GM10847 (cell line): Measurements from ENCODE around the gene SF3B4.
A peak's percentile ranks its signal among the peaks of the same experiment; 100 is the strongest.

Experiments used
- POLR2A ChIP-seq: IDR thresholded peaks from 2 replicates; pipeline ENCODE4 v1.6.1; 2011; ENCODE audit not compliant: insufficient read length; ENCODE audit errors: extremely low read depth

SF3B4 gene

GRCh38 chr1:149885339-149886120 is 42.1 kb downstream of the SF3B4 start:
- TF ChIP-seq POLR2A: peak; percentile 85

GRCh38 chr1:149884433-149885338 is 42.9 kb downstream of the SF3B4 start:
- TF ChIP-seq POLR2A: no peak

DNA sequence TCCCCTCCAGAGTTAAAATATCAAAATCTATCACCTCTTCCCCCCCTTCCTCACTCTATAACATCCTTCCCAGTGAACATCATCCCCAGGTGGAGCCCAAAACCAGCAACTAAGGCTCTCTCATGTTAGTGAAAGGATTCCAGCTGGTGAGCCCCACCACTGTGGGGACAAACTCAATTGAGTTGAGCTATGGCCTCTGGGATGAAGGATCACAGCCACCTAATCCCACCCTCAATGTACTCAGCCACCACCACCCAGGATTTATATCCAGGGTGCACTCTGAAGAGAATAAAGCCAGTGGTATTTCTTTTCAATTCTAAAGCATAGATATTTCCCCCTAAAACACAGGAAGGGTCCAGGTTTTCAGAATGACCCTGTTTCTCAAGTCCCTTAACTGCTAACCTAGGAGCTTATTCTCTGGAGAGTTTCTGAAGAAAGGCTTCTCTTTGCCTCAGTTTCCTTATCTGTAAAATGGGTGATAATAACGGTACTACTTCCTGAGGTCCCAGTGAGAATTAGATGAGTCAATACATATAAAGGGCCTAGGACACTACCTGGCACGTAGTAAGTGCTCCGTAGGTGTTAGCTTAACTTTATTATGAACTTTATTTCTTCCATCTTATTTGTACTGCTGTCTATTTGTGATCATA is 43.9 kb downstream of the SF3B4 start:
- no peak for TF ChIP-seq POLR2A

DNA sequence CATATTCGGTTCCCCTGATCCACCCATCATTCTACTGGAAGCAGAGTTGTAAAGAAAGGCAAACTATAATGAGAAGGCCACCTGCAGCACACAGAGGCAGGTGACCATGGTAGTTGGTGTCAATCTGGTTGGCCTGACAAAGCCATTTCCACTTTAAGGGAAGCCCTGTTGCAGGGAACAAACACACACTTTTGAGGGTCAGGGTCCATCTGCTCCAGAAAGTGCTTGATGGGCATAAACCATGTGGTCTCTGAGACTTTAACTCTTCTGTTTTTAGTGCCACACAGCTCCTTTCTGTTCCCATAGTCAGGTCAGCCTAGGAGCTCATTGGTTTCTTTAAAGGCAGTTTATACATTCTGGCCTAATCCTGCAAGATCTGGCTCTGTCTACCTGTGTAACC is 45.7 kb downstream of the SF3B4 start:
- TF ChIP-seq POLR2A: no peak

DNA sequence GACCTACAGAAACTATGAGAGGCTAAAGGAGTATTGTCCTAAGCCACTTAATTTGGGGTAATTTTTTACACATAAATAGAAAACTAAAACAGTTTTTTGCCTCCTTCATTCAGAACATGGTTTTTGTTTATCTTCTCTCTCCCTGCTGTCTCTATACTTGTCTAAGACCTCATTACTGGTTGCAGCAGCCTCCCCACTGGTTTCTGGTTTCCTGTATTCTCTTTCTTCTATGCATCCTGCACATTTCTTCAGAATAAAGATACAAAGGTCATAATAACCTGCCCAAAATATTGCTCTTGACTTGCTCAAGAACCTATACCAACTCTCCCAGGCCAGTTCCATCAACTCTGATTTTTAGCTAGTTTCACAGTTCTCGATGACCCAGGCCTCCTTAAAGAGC is 48.0 kb downstream of the SF3B4 start:
- no peak for TF ChIP-seq POLR2A

DNA sequence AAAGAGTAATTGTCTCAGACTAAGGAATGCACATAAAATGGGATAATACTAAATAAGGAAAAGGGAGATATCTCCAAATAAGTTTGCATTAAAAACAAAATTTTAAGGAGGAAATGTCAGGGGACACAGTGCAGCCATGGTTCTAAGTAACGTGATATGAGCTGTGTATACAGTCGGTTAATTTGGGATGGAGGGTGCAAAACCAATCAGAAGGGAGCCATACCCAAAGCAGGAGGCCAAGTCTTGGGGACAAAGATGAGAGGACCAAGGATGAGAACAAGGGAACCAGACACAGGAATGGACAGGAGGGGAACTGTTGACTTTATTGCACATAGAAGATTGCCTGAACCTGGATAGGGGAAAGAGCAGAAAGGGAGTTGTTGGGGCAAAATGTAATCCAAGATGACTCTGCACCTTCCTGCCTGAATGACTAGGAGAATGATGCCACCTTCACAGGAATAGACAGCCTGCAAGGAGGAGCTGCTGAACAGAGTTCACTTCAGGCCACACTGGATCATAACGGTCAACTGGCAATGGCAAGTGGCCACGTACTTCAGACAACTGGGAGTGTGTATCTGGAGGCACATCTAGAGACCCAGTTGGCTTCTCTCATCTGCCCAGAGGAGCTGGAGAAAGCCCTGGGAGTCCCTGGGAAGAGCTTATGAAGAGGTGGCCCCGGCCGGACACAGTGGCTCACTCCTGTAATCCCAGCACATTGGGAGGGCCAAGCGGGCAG is 50.2 kb downstream of the SF3B4 start:
- TF ChIP-seq POLR2A: no peak
